GM12878 (cell line): Measurements from ENCODE around the gene POLE2. TPM values are rescaled to one million over a fixed set of nuclear protein-coding genes. Genes with fewer than 3 reads are reported as not detected.

ENCODE experiments used
- ATF3 ChIP-seq: IDR thresholded peaks from 2 replicates; pipeline ENCODE4 v1.6.1; 2011; ENCODE audit warnings: low read depth, mild to moderate bottlenecking, low read length, moderate library complexity, borderline replicate concordance; ENCODE audit errors: extremely low read depth
- CEBPB ChIP-seq, 2 experiments: fragments of 150-350 bp in 1 of 2; IDR thresholded peaks; 2 replicates each; pipeline ENCODE4 v1.6.1; 2012 to 2014; ENCODE audit warnings: low read depth in 2 of 2, low read length in 2 of 2, borderline replicate concordance in 1 of 2, inconsistent platforms in 1 of 2
- EP300 ChIP-seq, 2 experiments: fragments of 150-350 bp in 1 of 2; IDR thresholded peaks; 2 replicates each; pipeline ENCODE4 v1.6.1; 2011 to 2012; ENCODE audit warnings: low read depth in 2 of 2, low read length in 2 of 2, borderline replicate concordance in 1 of 2, improper control_type of control experiment in 1 of 2, inconsistent platforms in 1 of 2; ENCODE audit not compliant: control insufficient read depth in 1 of 2
- HSF1 ChIP-seq: fragments of 150-350 bp; IDR thresholded peaks from 2 replicates; pipeline ENCODE4 v1.6.1; 2014; ENCODE audit warnings: mild to moderate bottlenecking, low read depth, low read length
- KDM1A ChIP-seq: fragments of 200-600 bp; sonication (generic); IDR thresholded peaks from 2 replicates; pipeline ENCODE4 v1.6.1; 2016; ENCODE audit warnings: borderline replicate concordance
- KLF5 ChIP-seq: fragments of 450-650 bp; IDR thresholded peaks from 2 replicates; pipeline ENCODE4 v1.6.1; 2014; ENCODE audit warnings: mild to moderate bottlenecking; ENCODE audit not compliant: partially characterized antibody
- MYB ChIP-seq: fragments of 150-350 bp; IDR thresholded peaks from 2 replicates; pipeline ENCODE4 v1.6.1; 2014; ENCODE audit warnings: mild to moderate bottlenecking, low read depth, low read length, borderline replicate concordance
- POLR2AphosphoS2 ChIP-seq: IDR thresholded peaks from 2 replicates; pipeline ENCODE4 v1.6.1; 2011; ENCODE audit warnings: low read depth, mild to moderate bottlenecking, low read length, improper control_type of control experiment, moderate library complexity
- PRDM15 ChIP-seq: fragments of 450-650 bp; formaldehyde crosslinking; IDR thresholded peaks from 2 replicates; pipeline ENCODE4 v1.4.0; 2020; ENCODE audit warnings: mild to moderate bottlenecking, moderate library complexity
- ZNF24 ChIP-seq: fragments of 450-650 bp; IDR thresholded peaks from 2 replicates; pipeline ENCODE4 v1.6.1; 2017; ENCODE audit warnings: antibody characterized with exemption, mild to moderate bottlenecking
- ZNF274 ChIP-seq: IDR thresholded peaks from one replicate; pipeline ENCODE4 v1.8.0; 2011; ENCODE audit not compliant: insufficient read length, insufficient read depth
- polyA plus RNA-seq, 11 experiments: library from polyadenylated mRNA; depleted of rRNA in 4 of 11; unstranded in 6 of 11; stranded (reverse) in 5 of 11; fragments of >200 nt; fragmentation: Nextera tagmentation in 4 of 11; fragmentation: Illumina TruSeq in 1 of 11; extraction: Ambion mirVana in 4 of 11; extraction: Trizol in 1 of 11; gene quantifications; 1 replicate in 1 of 11; 2 replicates in 10 of 11; pipeline versions ENCODE4 v1.2.1 to v1.2.3, GENCODE V29; 2011 to 2016; ENCODE audit warnings: inconsistent platforms in 2 of 11, missing spikeins in 2 of 11, low read depth in 1 of 11
- total RNA-seq, 4 experiments: library from RNA; depleted of rRNA in 3 of 4; stranded (reverse); fragments of >200 nt in 3 of 4; fragmentation: Illumina TruSeq in 1 of 4; extraction: Trizol in 1 of 4; gene quantifications; 2 replicates each; pipeline versions ENCODE4 v1.2.1 to v1.2.3, GENCODE V29; 2013 to 2021

POLE2 gene
- total and polyA plus RNA-seq, 10 of the 15 experiments (the other 5 are each of a cell fraction or from before 2014, with no cell fraction given) = 22.0 to 45.6 (median 38.8) TPM

GRCh38 chr14:49733836-49734235 is 45.8 kb upstream of the POLE2 start (continued):
- TF ChIP-seq EP300 (IDR thresholded peaks at IDR 0.05; ENCODE audit: borderline replicate concordance in 1 of 2, control insufficient read depth in 1 of 2, low read depth in 2 of 2, low read length in 2 of 2) = no peak
- TF ChIP-seq KLF5 = no peak
- no peak for TF ChIP-seq KDM1A
- no peak for TF ChIP-seq POLR2AphosphoS2
- TF ChIP-seq ZNF274 = no peak
- TF ChIP-seq HSF1 = no peak
- TF ChIP-seq ATF3 = no peak
- no peak for TF ChIP-seq MYB
- no peak for TF ChIP-seq PRDM15 (CRISPR knock-in tag)
- no peak for TF ChIP-seq ZNF24
- no peak for TF ChIP-seq CEBPB (IDR thresholded peaks at IDR 0.05; ENCODE audit: borderline replicate concordance in 1 of 2, low read depth in 2 of 2, low read length in 2 of 2)
